Fibroblast of skin of right quadriceps (primary cell): Measurements from ENCODE around the gene WDR12.
"Not testable (repeated sequence)": the region's sequence is repeated elsewhere in the genome, so short reads cannot be mapped to it uniquely, and the experiment has no call there.

Experiments
- DNase-seq: peaks from one replicate; pipeline ENCODE4 v3.0.0-alpha.2; 2013

Gene WDR12

GRCh38 chr2:202883987-202884675 lies 27.3 kb downstream of the WDR12 start:
- peak; percentile 17 for DNase-seq

- no peak for DNase-seq
These were observed 29.9 kb downstream of the WDR12 start for GRCh38 chr2:202881570-202881969.

GRCh38 chr2:202877699-202878098 lies 33.8 kb downstream of the WDR12 start:
- no peak for DNase-seq

- DNase-seq: peak; percentile 61
These were observed 40.0 kb downstream of the WDR12 start, which contains the start of gene ICA1L for GRCh38 chr2:202871300-202872141. ICA1L (minus strand) TSS chr2:202871766; CDS start chr2:202829009, 42,757 bp downstream.

GRCh38 chr2:202870431-202871299 lies 40.8 kb downstream of the WDR12 start:
- DNase-seq: peak; percentile 56

- no peak for DNase-seq
These were observed 49.5 kb downstream of the WDR12 start for GRCh38 chr2:202861987-202862386.

GRCh38 chr2:202858601-202859000 lies 52.9 kb downstream of the WDR12 start:
- no peak for DNase-seq

- not testable (repeated sequence) for DNase-seq
These were observed 62.1 kb downstream of the WDR12 start for GRCh38 chr2:202849343-202849742.

GRCh38 chr2:202848813-202849212 lies 62.7 kb downstream of the WDR12 start:
- DNase-seq: peak; percentile 6

- no peak for DNase-seq
These were observed 63.6 kb downstream of the WDR12 start for GRCh38 chr2:202847693-202848524.

GRCh38 chr2:202844656-202845055 lies 66.8 kb downstream of the WDR12 start:
- DNase-seq: no peak

- DNase-seq: no peak
These were observed 68.8 kb downstream of the WDR12 start for GRCh38 chr2:202842690-202843089.

- no peak for DNase-seq
These were observed 70.2 kb downstream of the WDR12 start for GRCh38 chr2:202841090-202841867.

GRCh38 chr2:202831242-202832220 lies 79.9 kb downstream of the WDR12 start:
- DNase-seq: peak; percentile 64

GRCh38 chr2:202824901-202825300 lies 86.6 kb downstream of the WDR12 start:
- peak; percentile 25 for DNase-seq
